Measurements from ENCODE around the gene EVX1. TPM values are rescaled to one million over a fixed set of nuclear protein-coding genes. Genes with fewer than 3 reads are reported as not detected.

The EVX1 gene
- total and polyA plus RNA-seq, 5 donors: 0.05 TPM; not detected in 4

DNA sequence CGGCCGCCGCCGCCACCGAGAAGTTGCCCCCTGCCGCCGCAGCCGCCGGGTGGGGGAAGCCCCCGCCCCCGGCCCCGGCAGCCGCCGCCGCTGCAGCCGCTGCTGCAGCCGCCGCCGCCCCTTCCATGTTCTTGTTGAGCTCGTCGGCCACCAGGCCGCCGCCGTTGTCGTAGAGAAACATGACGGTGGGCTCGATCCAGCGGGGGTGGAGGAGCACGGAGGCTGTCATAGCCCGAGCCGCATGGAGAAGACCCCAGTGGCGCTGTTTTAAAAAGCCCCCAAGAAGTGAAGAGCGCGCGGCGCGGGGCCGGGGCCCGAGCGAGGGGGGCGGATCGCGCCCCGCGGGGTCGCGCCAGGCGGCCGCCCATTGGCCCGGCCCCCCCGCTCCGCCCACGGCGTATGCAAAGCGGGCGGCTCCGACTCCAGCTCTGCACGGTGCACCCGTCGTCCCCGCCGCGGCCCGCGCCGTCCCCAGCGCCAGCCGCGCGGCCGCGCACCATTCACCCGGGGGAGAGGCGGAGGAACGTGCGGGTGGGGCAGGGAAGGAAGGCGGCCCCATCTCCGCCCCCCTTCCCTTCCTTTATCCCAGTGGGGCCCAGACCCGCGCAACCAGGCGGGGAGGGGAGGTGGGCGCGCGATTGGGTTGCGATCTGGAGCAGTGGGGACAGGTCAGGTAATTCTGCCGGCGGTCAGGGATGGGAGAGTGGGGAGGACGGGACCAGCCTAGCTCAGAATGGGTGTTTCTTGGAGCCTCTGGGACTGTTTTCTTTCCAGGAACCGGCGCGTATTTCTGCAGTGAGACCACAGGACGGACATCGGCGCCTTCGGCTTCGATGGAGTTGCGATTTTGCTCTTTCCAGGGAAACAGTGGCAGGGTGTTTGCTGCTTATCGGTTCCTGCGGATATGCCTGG, 42.5 kb upstream of the EVX1 start, which contains the start of gene HOXA13:
TSS of gene HOXA13 (minus strand) at position 243 of the 912 bp plus-strand sequence. CDS start at position 229, 14 bp downstream.
- H3K27ac ChIP-seq (ENCODE audit: low read length): no peak within 1 kb of the TSS
- 2% methylated on average over 99 of the region's 99 CpGs for WGBS
- no peaks in the 10 kb centered on the region for H3K9me3 ChIP-seq (ENCODE audit: control insufficient read depth, low read length)
- H3K4me1 ChIP-seq (ENCODE audit: control insufficient read depth, insufficient read depth, low read length): peaks cover 1% of the 10 kb centered on the region
- ATAC-seq (peak; percentile 56 to 57), DNase-seq (no peak)
- H3K27me3 ChIP-seq (ENCODE audit: control insufficient read depth, insufficient read depth): no peaks in the 10 kb centered on the region
- H3K4me3 ChIP-seq (ENCODE audit: low read length): peak within 1 kb of the TSS; percentile 63
- intact Hi-C loops (cut with DNase I): loop anchor here in 3 of 4 donors (5.0 to 10.0 kb wide), 7 partner anchors 377 to 895 kb away; no protein-coding TSS in a partner anchor

- ATAC-seq (no peak), DNase-seq (no peak)
- Histone ChIP-seq H3K4me1 (ENCODE audit: control insufficient read depth, insufficient read depth, low read length) (peaks cover 2% of the 10 kb centered on the region), H3K4me3 (ENCODE audit: low read length) (no peak overlapping the region), H3K27me3 (ENCODE audit: control insufficient read depth, insufficient read depth) (no peaks in the 10 kb centered on the region), H3K9me3 (ENCODE audit: control insufficient read depth, low read length) (no peaks in the 10 kb centered on the region), H3K27ac (ENCODE audit: low read length) (no peak overlapping the region)
- intact Hi-C loops (cut with DNase I): loop anchor here in 2 of 4 donors (10.0 kb wide), 2 partner anchors 724 to 814 kb away; no protein-coding TSS in a partner anchor
- 14% methylated on average over 14 of the region's 14 CpGs for WGBS
These were observed 41.6 kb upstream of the EVX1 start for GRCh38 chr7:27200761-27201579.

- DNase-seq: no peak
- WGBS: 28% methylated on average over 4 of the region's 4 CpGs
- Histone ChIP-seq H3K4me1 (ENCODE audit: control insufficient read depth, insufficient read depth, low read length) (peaks cover 2% of the 10 kb centered on the region), H3K27ac (ENCODE audit: low read length) (no peak overlapping the region), H3K9me3 (ENCODE audit: control insufficient read depth, low read length) (no peaks in the 10 kb centered on the region), H3K27me3 (ENCODE audit: control insufficient read depth, insufficient read depth) (no peaks in the 10 kb centered on the region), H3K4me3 (ENCODE audit: low read length) (no peak overlapping the region)
- no peak for ATAC-seq
- intact Hi-C loops (cut with DNase I): loop anchor here in 2 of 4 donors (10.0 kb wide), 2 partner anchors 723 to 813 kb away; no protein-coding TSS in a partner anchor
These were observed 41.0 kb upstream of the EVX1 start for GRCh38 chr7:27201580-27202017.

GRCh38 chr7:27202018-27202861, 40.4 kb upstream of the EVX1 start:
- peaks cover 2% of the 10 kb centered on the region for H3K4me1 ChIP-seq (ENCODE audit: control insufficient read depth, insufficient read depth, low read length)
- 18% methylated on average over 30 of the region's 30 CpGs for WGBS
- intact Hi-C loops (cut with DNase I): loop anchor here in 2 of 4 donors (10.0 kb wide), 2 partner anchors 723 to 813 kb away; no protein-coding TSS in a partner anchor
- no peaks in the 10 kb centered on the region for H3K9me3 ChIP-seq (ENCODE audit: control insufficient read depth, low read length)
- H3K4me3 ChIP-seq (ENCODE audit: low read length): no peak overlapping the region
- no peaks in the 10 kb centered on the region for H3K27me3 ChIP-seq (ENCODE audit: control insufficient read depth, insufficient read depth)
- ATAC-seq (no peak), DNase-seq (no peak)
- H3K27ac ChIP-seq (ENCODE audit: low read length): no peak overlapping the region

DNA sequence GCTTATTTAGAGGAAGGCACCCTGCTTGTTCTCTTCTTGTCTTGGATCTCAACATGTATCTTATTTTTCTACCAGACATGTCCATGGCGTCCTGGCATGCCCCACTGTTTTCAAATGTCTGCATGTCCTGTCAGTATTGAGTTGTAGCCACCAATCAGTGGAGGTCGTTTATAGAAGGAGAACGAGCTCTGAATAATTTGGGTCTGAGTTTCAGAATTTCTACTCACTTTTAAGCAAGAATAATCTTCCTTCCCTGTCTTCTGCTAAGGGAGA, 39.8 kb upstream of the EVX1 start:
- H3K4me3 ChIP-seq (ENCODE audit: low read length): no peak overlapping the region
- H3K4me1 ChIP-seq (ENCODE audit: control insufficient read depth, insufficient read depth, low read length): peaks cover 2% of the 10 kb centered on the region
- WGBS: 15% methylated on average over 3 of the region's 3 CpGs
- H3K27me3 ChIP-seq (ENCODE audit: control insufficient read depth, insufficient read depth): no peaks in the 10 kb centered on the region
- no peak overlapping the region for H3K27ac ChIP-seq (ENCODE audit: low read length)
- no peak for DNase-seq
- ATAC-seq: no peak
- intact Hi-C loops (cut with DNase I): loop anchor here in 2 of 4 donors (10.0 kb wide), 2 partner anchors 722 to 812 kb away; no protein-coding TSS in a partner anchor
- no peaks in the 10 kb centered on the region for H3K9me3 ChIP-seq (ENCODE audit: control insufficient read depth, low read length)

DNA sequence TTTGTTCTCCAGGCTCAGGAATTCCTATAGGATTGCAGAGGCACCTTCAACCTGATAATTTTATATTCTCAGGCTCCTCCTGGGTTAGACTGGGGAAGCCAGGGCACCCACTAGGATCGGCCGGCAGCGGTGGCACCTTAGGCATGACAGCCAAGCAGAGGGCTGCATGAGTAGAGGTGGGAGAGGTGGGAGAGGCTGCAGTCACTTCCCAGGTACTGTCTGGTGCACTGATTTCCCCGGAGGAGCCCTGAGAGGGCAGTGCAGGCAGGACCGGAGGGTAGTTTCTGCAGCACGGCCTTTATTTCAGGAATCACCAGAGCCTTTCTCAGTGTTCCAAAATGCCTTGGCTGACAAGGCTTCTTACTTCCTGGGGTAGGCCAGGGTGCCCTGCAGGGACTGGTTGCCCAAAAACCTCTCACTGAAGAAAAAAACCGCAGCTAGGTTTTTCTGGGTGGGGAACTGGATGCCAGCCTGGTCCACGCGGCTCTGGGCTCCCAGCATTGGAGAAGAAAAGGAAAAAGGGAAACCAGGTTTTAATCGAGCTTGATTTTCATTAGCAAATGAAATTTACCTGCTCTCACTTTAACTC, 39.1 kb upstream of the EVX1 start:
- Histone ChIP-seq H3K4me1 (ENCODE audit: control insufficient read depth, insufficient read depth, low read length) (peaks cover 2% of the 10 kb centered on the region), H3K4me3 (ENCODE audit: low read length) (no peak overlapping the region), H3K27ac (ENCODE audit: low read length) (no peak overlapping the region), H3K27me3 (ENCODE audit: control insufficient read depth, insufficient read depth) (no peaks in the 10 kb centered on the region), H3K9me3 (ENCODE audit: control insufficient read depth, low read length) (no peaks in the 10 kb centered on the region)
- 21% methylated on average over 10 of the region's 10 CpGs for WGBS
- DNase-seq: no peak
- ATAC-seq: no peak
- intact Hi-C loops (cut with DNase I): loop anchor here in 2 of 4 donors (10.0 kb wide), 2 partner anchors 721 to 811 kb away; no protein-coding TSS in a partner anchor

- no peak for DNase-seq
- no peak overlapping the region for H3K4me3 ChIP-seq (ENCODE audit: low read length)
- WGBS: 24% methylated on average over 4 of the region's 4 CpGs
- no peaks in the 10 kb centered on the region for H3K27me3 ChIP-seq (ENCODE audit: control insufficient read depth, insufficient read depth)
- peaks cover 2% of the 10 kb centered on the region for H3K4me1 ChIP-seq (ENCODE audit: control insufficient read depth, insufficient read depth, low read length)
- no peaks in the 10 kb centered on the region for H3K9me3 ChIP-seq (ENCODE audit: control insufficient read depth, low read length)
- ATAC-seq: no peak
- intact Hi-C loops (cut with DNase I): loop anchor here in 2 of 4 donors (10.0 kb wide), 2 partner anchors 721 to 811 kb away; no protein-coding TSS in a partner anchor
- H3K27ac ChIP-seq (ENCODE audit: low read length): no peak overlapping the region
These were observed 38.5 kb upstream of the EVX1 start for GRCh38 chr7:27203964-27204594.

GRCh38 chr7:27204851-27205322, 37.7 kb upstream of the EVX1 start:
- peaks cover 2% of the 10 kb centered on the region for H3K4me1 ChIP-seq (ENCODE audit: control insufficient read depth, insufficient read depth, low read length)
- H3K27me3 ChIP-seq (ENCODE audit: control insufficient read depth, insufficient read depth): no peaks in the 10 kb centered on the region
- no peak overlapping the region for H3K27ac ChIP-seq (ENCODE audit: low read length)
- no peak overlapping the region for H3K4me3 ChIP-seq (ENCODE audit: low read length)
- WGBS: 3% methylated on average over 41 of the region's 41 CpGs
- DNase-seq: peak in 1 of 3 donors; percentile 55
- no peaks in the 10 kb centered on the region for H3K9me3 ChIP-seq (ENCODE audit: control insufficient read depth, low read length)
- ATAC-seq: no peak
- intact Hi-C loops (cut with DNase I): loop anchor here in 2 of 4 donors (10.0 kb wide), 2 partner anchors 720 to 810 kb away; no protein-coding TSS in a partner anchor

DNA sequence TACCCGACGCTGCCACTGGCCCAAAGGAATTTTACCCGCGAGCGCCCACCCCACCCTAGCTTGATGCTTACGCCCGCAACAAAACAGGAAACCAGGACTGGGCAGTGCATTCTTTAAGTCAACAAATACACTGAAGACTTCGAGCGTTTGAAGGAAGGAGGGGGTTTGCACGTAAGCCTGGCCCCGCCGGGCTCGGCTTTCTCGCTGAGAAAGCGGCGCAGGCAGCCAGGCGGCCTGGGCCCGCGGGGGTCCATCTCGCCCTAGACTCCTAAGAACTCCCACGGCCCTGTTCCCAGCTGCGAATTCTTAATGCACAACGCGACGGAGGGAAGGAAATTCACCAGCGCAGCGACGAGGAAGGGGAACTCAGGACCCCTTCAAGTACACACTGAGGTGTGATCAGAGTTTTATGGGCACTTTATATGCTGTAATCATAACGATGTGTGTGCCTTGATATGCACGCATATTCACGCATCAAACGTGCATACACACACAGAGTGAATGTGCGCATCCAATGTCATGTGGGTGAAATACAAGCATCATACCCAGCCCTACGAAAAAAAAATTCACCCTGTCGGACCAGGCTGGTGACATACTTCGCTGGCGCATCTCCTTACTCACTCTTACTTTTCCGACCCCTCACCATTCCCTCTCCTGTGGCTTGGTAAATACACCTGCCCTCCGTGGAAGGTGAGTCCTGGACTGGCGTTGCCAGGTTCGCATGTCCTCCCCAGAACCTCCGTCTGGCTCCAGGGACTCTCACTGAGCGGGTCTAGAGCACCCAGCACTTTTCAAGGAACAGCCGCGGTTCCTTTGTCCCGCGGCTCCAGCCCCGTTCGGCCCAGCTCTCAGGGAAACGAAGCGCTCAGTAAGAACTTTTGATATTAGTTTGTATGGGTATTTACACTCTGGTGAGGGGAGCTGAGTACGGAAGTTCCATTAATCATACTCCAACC, 37.0 kb upstream of the EVX1 start:
- DNase-seq: no peak
- no peak for ATAC-seq
- intact Hi-C loops (cut with DNase I): loop anchor here in 2 of 4 donors (10.0 kb wide), 2 partner anchors 719 to 809 kb away; no protein-coding TSS in a partner anchor
- H3K27ac ChIP-seq (ENCODE audit: low read length): no peak overlapping the region
- H3K4me1 ChIP-seq (ENCODE audit: control insufficient read depth, insufficient read depth, low read length): peaks cover 2% of the 10 kb centered on the region
- WGBS: 7% methylated on average over 52 of the region's 52 CpGs
- H3K9me3 ChIP-seq (ENCODE audit: control insufficient read depth, low read length): no peaks in the 10 kb centered on the region
- H3K4me3 ChIP-seq (ENCODE audit: low read length): no peak overlapping the region
- H3K27me3 ChIP-seq (ENCODE audit: control insufficient read depth, insufficient read depth): no peaks in the 10 kb centered on the region
